ENCODE measurements around the gene SARDH. TPM values are rescaled to one million over a fixed set of nuclear protein-coding genes. Genes with fewer than 3 reads are reported as not detected.

The SARDH gene
- total RNA-seq, 1 donor from 2014 or later: 5.0 TPM

GRCh38 chr9:133727277-133727875, 10.8 kb downstream of the SARDH start:
- no peak overlapping the region for H3K4me3 Mint-ChIP-seq (ENCODE audit: unreplicated experiment)
- TF ChIP-seq CTCF (IDR thresholded peaks at IDR 0.05; ENCODE audit: unreplicated experiment): no peak
- no peaks in the 10 kb centered on the region for H3K4me1 Mint-ChIP-seq (ENCODE audit: unreplicated experiment)
- peaks cover 2% of the 10 kb centered on the region for H3K27me3 Mint-ChIP-seq (ENCODE audit: unreplicated experiment)
- no peak overlapping the region for H3K27ac Mint-ChIP-seq (ENCODE audit: unreplicated experiment)
- DNase-seq (ENCODE audit: low spot score): no peak
- no peaks in the 10 kb centered on the region for H3K9me3 Mint-ChIP-seq (ENCODE audit: unreplicated experiment)
- H3K36me3 Mint-ChIP-seq (ENCODE audit: low read depth, unreplicated experiment): no peaks in the 10 kb centered on the region

GRCh38 chr9:133726401-133727276, 11.5 kb downstream of the SARDH start:
- Mint-ChIP-seq H3K27ac (ENCODE audit: unreplicated experiment) (no peak overlapping the region), H3K36me3 (ENCODE audit: low read depth, unreplicated experiment) (no peaks in the 10 kb centered on the region)

GRCh38 chr9:133725886-133726285, 12.3 kb downstream of the SARDH start:
- DNase-seq (ENCODE audit: low spot score): no peak
- H3K4me3 Mint-ChIP-seq (ENCODE audit: unreplicated experiment): no peak overlapping the region
- no peak overlapping the region for H3K27ac Mint-ChIP-seq (ENCODE audit: unreplicated experiment)
- H3K4me1 Mint-ChIP-seq (ENCODE audit: unreplicated experiment): no peaks in the 10 kb centered on the region
- no peaks in the 10 kb centered on the region for H3K36me3 Mint-ChIP-seq (ENCODE audit: low read depth, unreplicated experiment)
- TF ChIP-seq CTCF (IDR thresholded peaks at IDR 0.05; ENCODE audit: unreplicated experiment): no peak
- no peaks in the 10 kb centered on the region for H3K9me3 Mint-ChIP-seq (ENCODE audit: unreplicated experiment)
- H3K27me3 Mint-ChIP-seq (ENCODE audit: unreplicated experiment): peaks cover 2% of the 10 kb centered on the region

More at GRCh38 chr9:133726401-133727276, 11.5 kb downstream of the SARDH start:
- no peak overlapping the region for H3K4me3 Mint-ChIP-seq (ENCODE audit: unreplicated experiment)
- no peak for TF ChIP-seq CTCF (IDR thresholded peaks at IDR 0.05; ENCODE audit: unreplicated experiment)
- H3K27me3 Mint-ChIP-seq (ENCODE audit: unreplicated experiment): peaks cover 2% of the 10 kb centered on the region
- peak; percentile 67 for DNase-seq (ENCODE audit: low spot score)
- H3K4me1 Mint-ChIP-seq (ENCODE audit: unreplicated experiment): no peaks in the 10 kb centered on the region
- H3K9me3 Mint-ChIP-seq (ENCODE audit: unreplicated experiment): no peaks in the 10 kb centered on the region

GRCh38 chr9:133718563-133719315, 19.4 kb downstream of the SARDH start:
- Mint-ChIP-seq H3K36me3 (ENCODE audit: low read depth, unreplicated experiment) (peaks cover 5% of the 10 kb centered on the region), H3K4me1 (ENCODE audit: unreplicated experiment) (no peaks in the 10 kb centered on the region), H3K27ac (ENCODE audit: unreplicated experiment) (no peak overlapping the region), H3K9me3 (ENCODE audit: unreplicated experiment) (no peaks in the 10 kb centered on the region), H3K27me3 (ENCODE audit: unreplicated experiment) (no peaks in the 10 kb centered on the region), H3K4me3 (ENCODE audit: unreplicated experiment) (no peak overlapping the region)
- no peak for TF ChIP-seq CTCF (IDR thresholded peaks at IDR 0.05; ENCODE audit: unreplicated experiment)
- DNase-seq (ENCODE audit: low spot score): no peak
